Aorta (tissue), 5 donors: ENCODE measurements around the gene GALNT9. TPM values are rescaled to one million over a fixed set of nuclear protein-coding genes. Genes with fewer than 3 reads are reported as not detected.

Source experiments
- ATAC-seq: fragments of 200-7000 bp; cut with Tn5 transposase; one replicate; pipeline ENCODE4 v1.9.1; 2022; ENCODE audit warnings: moderate library complexity; ENCODE audit not compliant: low FRiP score
- DNase-seq, 2 donors: peaks; one replicate each; pipeline ENCODE4 v3.0.0-alpha.2; 2020
- H3K27ac ChIP-seq, 2 donors: one replicate each; pipeline ENCODE4 v1.5.1; 2013; ENCODE audit warnings: low read length in 2 of 2, mild to moderate bottlenecking in 2 of 2, moderate library complexity in 2 of 2, control low read depth in 1 of 2, inconsistent platforms in 1 of 2, low read depth in 1 of 2
- H3K27me3 ChIP-seq, 2 donors: one replicate each; pipeline ENCODE4 v1.6.1; 2013; ENCODE audit warnings: control low read depth in 1 of 2, low read length in 1 of 2, mild to moderate bottlenecking in 1 of 2, moderate library complexity in 1 of 2; ENCODE audit not compliant: insufficient read depth in 2 of 2, control insufficient read depth in 1 of 2
- H3K36me3 ChIP-seq, 2 donors: one replicate each; pipeline ENCODE4 v1.6.1; 2013; ENCODE audit warnings: control low read depth in 1 of 2, low read length in 1 of 2, mild to moderate bottlenecking in 1 of 2; ENCODE audit not compliant: insufficient read depth in 2 of 2, control insufficient read depth in 1 of 2
- H3K4me1 ChIP-seq, 2 donors: one replicate each; pipeline ENCODE4 v1.6.1; 2013; ENCODE audit warnings: low read length in 2 of 2, control low read depth in 1 of 2, mild to moderate bottlenecking in 1 of 2, moderate library complexity in 1 of 2; ENCODE audit not compliant: insufficient read depth in 2 of 2, control insufficient read depth in 1 of 2
- H3K4me3 ChIP-seq, 2 donors: one replicate each; pipeline ENCODE4 v1.5.1; 2013; ENCODE audit warnings: low read length in 2 of 2, control low read depth in 1 of 2, mild to moderate bottlenecking in 1 of 2
- H3K9me3 ChIP-seq: one replicate; pipeline ENCODE4 v1.6.1; 2013; ENCODE audit warnings: mild to moderate bottlenecking, low read length; ENCODE audit not compliant: control insufficient read depth
- WGBS, 2 donors: extraction: QIAGEN DNeasy Blood & Tissue Kit; methylation state at CpG; one replicate each; pipeline ENCODE4 v1.1.7; 2013; 5-methylcytosine and 5-hydroxymethylcytosine counted together
- intact Hi-C, 2 donors: fragments of 100-400 bp; cut with DNase I; formaldehyde crosslinking; loops; one replicate each; pipeline versions ENCODE4 v1.14.2 to v1.15.0; 2022
- polyA plus RNA-seq, 2 donors: library from polyadenylated mRNA; stranded (reverse); fragments of 200-250 nt; gene quantifications; one replicate each; pipeline ENCODE4 v1.2.3, GENCODE V29; 2013
- total RNA-seq, 2 donors: library from RNA; stranded (reverse); fragmentation: NEBNext Ultra II Directional; extraction: Animal tissue kit (Norgen Biotek cat#: 25700); gene quantifications; one replicate each; pipeline ENCODE4 v1.2.1, GENCODE V29; 2021
- donor health status: healthy with polysubstance abuse.
- donor health status: Bipolar disorder and iron deficiency.
- donor health status: DM: no; HTN: no; CAD: no.
- donor health status: DM: no; HTN: no; CAD: no.
- donor health status: DM: yes; HTN: yes; CAD: no.

GALNT9 gene
- total and polyA plus RNA-seq, 4 donors, result 0.62 to 0.84 TPM; not detected in 2

DNA sequence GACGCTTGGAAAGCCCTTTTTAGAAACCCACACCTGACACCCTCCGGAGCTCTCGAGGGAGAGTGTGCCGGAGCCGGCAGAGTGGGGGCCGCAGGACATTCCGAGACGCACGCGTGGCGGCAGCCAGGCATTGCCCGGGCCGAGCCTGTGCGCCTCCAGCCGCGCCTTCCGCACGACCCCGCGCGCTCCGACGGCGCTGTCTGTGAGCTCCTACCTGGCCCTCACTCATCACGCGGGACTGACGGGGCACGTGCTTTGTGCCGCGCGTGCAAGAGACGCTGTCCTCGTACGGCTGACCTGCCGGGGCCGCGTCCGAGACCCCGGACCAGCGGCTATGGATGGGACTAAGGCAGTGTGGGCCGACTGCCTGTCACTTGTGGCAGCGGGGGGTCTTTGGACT is 5.2 kb downstream of the GALNT9 start:
- no peaks in the 10 kb centered on the region for H3K4me1 ChIP-seq
- DNase-seq, result no peak
- no peak overlapping the region for H3K4me3 ChIP-seq
- intact Hi-C loops, result no loop called here
- WGBS, 2 donors, result 84 to 87% methylated on average over 42 of the region's 42 CpGs
- H3K36me3 ChIP-seq, result no peaks in the 10 kb centered on the region
- ATAC-seq, result no peak
- no peaks in the 10 kb centered on the region for H3K9me3 ChIP-seq
- H3K27ac ChIP-seq, result no peak overlapping the region
- no peaks in the 10 kb centered on the region for H3K27me3 ChIP-seq

- no peaks in the 10 kb centered on the region for H3K4me1 ChIP-seq
- ATAC-seq (no peak), DNase-seq (no peak)
- 23% methylated on average over 44 of the region's 44 CpGs for WGBS, 2 donors
- intact Hi-C loops, result no loop called here
- no peak overlapping the region for H3K4me3 ChIP-seq
- no peaks in the 10 kb centered on the region for H3K9me3 ChIP-seq
- H3K36me3 ChIP-seq, result no peaks in the 10 kb centered on the region
- no peak overlapping the region for H3K27ac ChIP-seq
- no peaks in the 10 kb centered on the region for H3K27me3 ChIP-seq
Measured at GRCh38 chr12:132323171-132324010, 6.0 kb downstream of the GALNT9 start.

- DNase-seq (no peak), ATAC-seq (no peak)
- H3K4me1 ChIP-seq, result no peaks in the 10 kb centered on the region
- H3K27me3 ChIP-seq, result no peaks in the 10 kb centered on the region
- no peak overlapping the region for H3K27ac ChIP-seq
- no peaks in the 10 kb centered on the region for H3K36me3 ChIP-seq
- WGBS, 2 donors, result 48 to 51% methylated on average over 41 to 43 of the region's 43 CpGs
- no peaks in the 10 kb centered on the region for H3K9me3 ChIP-seq
- no peak overlapping the region for H3K4me3 ChIP-seq
- intact Hi-C loops, result no loop called here
Measured at GRCh38 chr12:132322206-132323132, 6.9 kb downstream of the GALNT9 start.

DNA sequence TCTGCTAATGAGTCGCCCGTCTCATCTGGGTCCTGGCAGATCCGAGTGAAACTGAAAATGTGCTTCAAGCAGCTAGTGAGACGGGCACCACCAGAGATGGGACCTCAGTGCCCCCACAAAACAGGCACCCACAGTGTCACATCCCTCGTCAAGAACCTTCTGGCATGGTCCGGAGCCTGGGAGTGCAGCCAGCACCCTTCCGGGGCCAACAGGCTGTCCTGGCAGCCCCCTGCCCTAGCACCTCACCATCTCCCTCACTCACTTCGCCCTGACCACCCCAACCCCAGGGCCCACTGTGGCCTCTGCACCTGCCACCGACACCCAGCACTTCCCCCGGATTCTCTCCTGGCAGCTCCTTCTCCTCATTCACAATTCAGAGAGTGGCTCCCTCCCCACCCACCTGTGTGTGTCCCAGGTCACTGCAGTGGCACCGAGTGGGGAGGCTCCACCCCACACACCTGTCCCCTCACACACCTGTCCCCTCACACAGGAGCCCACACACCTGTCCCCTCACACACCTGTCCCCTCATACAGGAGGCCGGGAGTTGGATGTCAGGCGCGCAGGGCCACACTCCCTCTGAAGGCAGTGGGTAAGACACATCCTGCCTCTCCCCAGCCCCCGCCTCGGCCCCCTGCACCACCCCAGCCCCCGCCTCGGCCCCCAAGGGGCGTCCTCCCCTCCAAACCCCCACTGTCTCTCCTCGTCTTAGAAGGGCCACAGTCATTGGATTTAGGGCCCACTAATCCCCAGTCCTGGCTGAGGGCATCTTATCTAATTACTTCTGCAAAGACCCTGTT is 7.9 kb downstream of the GALNT9 start:
- 80 to 85% methylated on average over 20 of the region's 20 CpGs for WGBS, 2 donors
- no peaks in the 10 kb centered on the region for H3K27me3 ChIP-seq
- no peak overlapping the region for H3K27ac ChIP-seq
- ATAC-seq (no peak), DNase-seq (peak in 1 of 2 donors; percentile 39)
- no peaks in the 10 kb centered on the region for H3K9me3 ChIP-seq
- intact Hi-C loops, result no loop called here
- no peaks in the 10 kb centered on the region for H3K36me3 ChIP-seq
- no peaks in the 10 kb centered on the region for H3K4me1 ChIP-seq
- no peak overlapping the region for H3K4me3 ChIP-seq

DNA sequence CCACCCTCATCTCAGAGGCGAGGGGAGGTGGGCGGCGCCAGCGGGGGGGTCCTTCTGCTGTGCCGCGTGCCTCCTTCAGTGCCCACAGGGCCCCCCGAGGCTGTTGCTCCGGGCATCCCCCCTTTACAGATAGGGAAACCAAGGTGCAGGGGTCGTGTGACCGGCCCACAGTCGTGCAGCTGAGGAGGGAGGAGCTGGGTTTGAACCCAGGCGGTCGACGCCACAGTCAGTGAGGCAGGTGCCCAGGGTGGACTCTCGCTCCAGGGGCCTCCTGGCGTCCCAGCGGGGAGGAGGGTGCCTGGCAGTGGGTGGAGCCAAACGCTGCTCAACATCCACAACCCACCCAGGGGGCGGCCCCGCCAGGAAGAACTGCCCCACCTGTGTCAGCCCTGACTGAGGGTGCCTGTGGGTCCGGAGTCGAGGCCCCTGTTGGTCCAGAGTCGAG is 8.6 kb downstream of the GALNT9 start:
- no peaks in the 10 kb centered on the region for H3K4me1 ChIP-seq
- no peaks in the 10 kb centered on the region for H3K9me3 ChIP-seq
- intact Hi-C loops, result no loop called here
- H3K4me3 ChIP-seq, result no peak overlapping the region
- 82% methylated on average over 23 of the region's 23 CpGs for WGBS, 2 donors
- H3K36me3 ChIP-seq, result no peaks in the 10 kb centered on the region
- no peak for ATAC-seq
- H3K27ac ChIP-seq, result no peak overlapping the region
- H3K27me3 ChIP-seq, result no peaks in the 10 kb centered on the region
- DNase-seq, result peak; percentile 24 to 67

DNA sequence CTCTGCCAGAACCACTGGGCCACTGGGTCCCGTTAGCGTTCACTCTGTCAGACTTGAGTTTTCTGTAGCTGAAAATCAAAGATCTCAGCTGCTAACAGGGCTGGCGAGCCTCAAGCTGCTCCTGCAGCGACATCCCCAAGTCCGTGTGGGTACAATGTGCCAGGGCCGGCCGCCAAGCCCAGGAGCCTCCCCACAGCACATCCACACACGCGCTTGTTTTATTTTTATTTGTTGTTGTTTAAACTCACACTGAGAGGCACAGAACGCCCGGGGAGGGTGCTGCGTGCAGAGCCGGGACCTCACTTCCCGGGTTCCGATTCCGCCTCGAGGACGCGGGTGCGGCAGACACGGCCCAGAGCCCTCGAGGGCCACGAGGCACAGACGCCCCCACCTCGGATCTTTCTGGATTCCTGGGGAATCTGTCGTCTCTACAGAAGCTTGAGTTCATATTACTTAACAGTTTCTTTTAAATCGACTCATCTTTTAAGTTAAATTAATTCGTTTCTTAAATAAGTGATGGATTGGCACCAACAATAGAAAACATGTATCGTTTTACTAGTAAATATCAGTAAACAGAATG is 9.3 kb downstream of the GALNT9 start:
- no peaks in the 10 kb centered on the region for H3K9me3 ChIP-seq
- DNase-seq (peak; percentile 28 to 63), ATAC-seq (no peak)
- H3K27ac ChIP-seq, result no peak overlapping the region
- no peaks in the 10 kb centered on the region for H3K36me3 ChIP-seq
- H3K4me3 ChIP-seq, result no peak overlapping the region
- no peaks in the 10 kb centered on the region for H3K4me1 ChIP-seq
- 79 to 82% methylated on average over 29 of the region's 29 CpGs for WGBS, 2 donors
- no peaks in the 10 kb centered on the region for H3K27me3 ChIP-seq
- intact Hi-C loops, result no loop called here

- intact Hi-C loops, result no loop called here
- no peaks in the 10 kb centered on the region for H3K4me1 ChIP-seq
- no peaks in the 10 kb centered on the region for H3K9me3 ChIP-seq
- no peaks in the 10 kb centered on the region for H3K36me3 ChIP-seq
- 34 to 48% methylated on average over 30 of the region's 30 CpGs for WGBS, 2 donors
- H3K4me3 ChIP-seq, result no peak overlapping the region
- H3K27me3 ChIP-seq, result no peaks in the 10 kb centered on the region
- ATAC-seq, result no peak
- DNase-seq, result peak; percentile 40 to 70
- no peak overlapping the region for H3K27ac ChIP-seq
Measured at GRCh38 chr12:132319359-132319950, 9.9 kb downstream of the GALNT9 start.

- intact Hi-C loops, result no loop called here
- Histone ChIP-seq H3K4me3 (no peak overlapping the region), H3K27me3 (no peaks in the 10 kb centered on the region), H3K36me3 (no peaks in the 10 kb centered on the region), H3K27ac (no peak overlapping the region), H3K9me3 (no peaks in the 10 kb centered on the region), H3K4me1 (no peaks in the 10 kb centered on the region)
- DNase-seq (peak; percentile 30 to 65), ATAC-seq (no peak)
- 77 to 79% methylated on average over 19 of the region's 19 CpGs for whole genome bisulfite sequencing, 2 donors
Measured at GRCh38 chr12:132318618-132319033, 10.8 kb downstream of the GALNT9 start.
